ENCODE measurements around the gene ARID3A.
A peak's percentile ranks its signal among the peaks of the same experiment; 100 is the strongest.

ARID3A gene

GRCh38 chr19:1015782-1016646 lies 90.2 kb downstream of the ARID3A start:
- Histone ChIP-seq H3K4me1 (ENCODE audit: low read length) (peaks cover 45% of the 10 kb centered on the region), H3K27ac (ENCODE audit: low read length) (peak overlapping the region; percentile 60), H3F3A (ENCODE audit: insufficient read depth, low read length) (peaks cover 18% of the 10 kb centered on the region), H3K9ac (ENCODE audit: low read length) (peak overlapping the region; percentile 45), H3K4me2 (ENCODE audit: low read depth, low read length) (peak overlapping the region; percentile 73), H4K20me1 (ENCODE audit: insufficient read depth, low read length) (peaks cover 25% of the 10 kb centered on the region), H3K79me2 (ENCODE audit: low read length) (peaks cover 88% of the 10 kb centered on the region), H3K36me3 (replicated peaks; ENCODE audit: insufficient read depth, low read length) (peaks cover 12% of the 10 kb centered on the region; the same call in 1 of the 2 replicates), H3K27me3 (replicated peaks; ENCODE audit: insufficient read depth, low read length) (no peaks in the 10 kb centered on the region), H2AFZ (ENCODE audit: low read length) (no peak overlapping the region), H3K9me2 (replicated peaks; ENCODE audit: insufficient read depth, low read length) (no peaks in the 10 kb centered on the region), H3K4me3 (ENCODE audit: low read length) (peak overlapping the region; percentile 21), H3K9me3 (replicated peaks; ENCODE audit: insufficient read depth, low read length) (no peaks in the 10 kb centered on the region)
- peak; percentile 90 for DNase-seq
- TF ChIP-seq, protein P1, sequence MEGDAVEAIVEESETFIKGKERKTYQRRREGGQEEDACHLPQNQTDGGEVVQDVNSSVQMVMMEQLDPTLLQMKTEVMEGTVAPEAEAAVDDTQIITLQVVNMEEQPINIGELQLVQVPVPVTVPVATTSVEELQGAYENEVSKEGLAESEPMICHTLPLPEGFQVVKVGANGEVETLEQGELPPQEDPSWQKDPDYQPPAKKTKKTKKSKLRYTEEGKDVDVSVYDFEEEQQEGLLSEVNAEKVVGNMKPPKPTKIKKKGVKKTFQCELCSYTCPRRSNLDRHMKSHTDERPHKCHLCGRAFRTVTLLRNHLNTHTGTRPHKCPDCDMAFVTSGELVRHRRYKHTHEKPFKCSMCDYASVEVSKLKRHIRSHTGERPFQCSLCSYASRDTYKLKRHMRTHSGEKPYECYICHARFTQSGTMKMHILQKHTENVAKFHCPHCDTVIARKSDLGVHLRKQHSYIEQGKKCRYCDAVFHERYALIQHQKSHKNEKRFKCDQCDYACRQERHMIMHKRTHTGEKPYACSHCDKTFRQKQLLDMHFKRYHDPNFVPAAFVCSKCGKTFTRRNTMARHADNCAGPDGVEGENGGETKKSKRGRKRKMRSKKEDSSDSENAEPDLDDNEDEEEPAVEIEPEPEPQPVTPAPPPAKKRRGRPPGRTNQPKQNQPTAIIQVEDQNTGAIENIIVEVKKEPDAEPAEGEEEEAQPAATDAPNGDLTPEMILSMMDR (IDR thresholded peaks at IDR 0.05; ENCODE audit: low read length), result no peak
- no peak for TF ChIP-seq EZH2 (optimal IDR thresholded peaks at IDR 0.05; ENCODE audit: low read depth, low read length)
- no peak for TF ChIP-seq EZH2phosphoT487 (IDR thresholded peaks at IDR 0.05; ENCODE audit: low read length)

DNA sequence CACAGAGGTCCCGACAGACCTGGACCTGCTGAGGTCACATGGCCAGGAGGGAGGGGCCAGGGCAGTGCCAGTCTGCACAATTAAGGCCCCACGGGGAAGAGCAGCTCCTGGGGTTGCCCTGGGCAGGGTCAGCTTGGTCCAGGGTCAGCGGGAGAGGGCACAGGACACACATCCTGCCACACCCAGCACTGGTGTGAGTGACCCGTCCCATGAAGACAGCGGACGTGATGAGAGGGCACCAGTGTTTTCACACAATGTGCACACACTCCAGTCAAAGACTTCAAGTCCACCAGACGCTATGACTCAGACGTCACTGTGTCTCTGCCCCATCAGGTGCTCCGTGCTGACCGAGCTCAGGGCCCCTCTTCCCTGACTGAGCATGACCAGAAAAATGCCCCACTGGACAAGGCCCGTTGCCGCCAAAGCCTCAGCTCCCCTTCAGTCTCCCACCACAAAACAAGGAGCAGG lies 90.8 kb downstream of the ARID3A start:
- Histone ChIP-seq H3K27me3 (replicated peaks; ENCODE audit: insufficient read depth, low read length) (no peaks in the 10 kb centered on the region), H3K9me3 (replicated peaks; ENCODE audit: insufficient read depth, low read length) (no peaks in the 10 kb centered on the region), H4K20me1 (ENCODE audit: insufficient read depth, low read length) (peaks cover 25% of the 10 kb centered on the region), H3K9me2 (replicated peaks; ENCODE audit: insufficient read depth, low read length) (no peaks in the 10 kb centered on the region), H3K9ac (ENCODE audit: low read length) (peak overlapping the region; percentile 45), H3K4me3 (ENCODE audit: low read length) (peak overlapping the region; percentile 21), H2AFZ (ENCODE audit: low read length) (no peak overlapping the region), H3K27ac (ENCODE audit: low read length) (peak overlapping the region; percentile 60), H3K79me2 (ENCODE audit: low read length) (peaks cover 88% of the 10 kb centered on the region), H3K4me2 (ENCODE audit: low read depth, low read length) (peak overlapping the region; percentile 73), H3F3A (ENCODE audit: insufficient read depth, low read length) (peaks cover 20% of the 10 kb centered on the region), H3K4me1 (ENCODE audit: low read length) (peaks cover 45% of the 10 kb centered on the region), H3K36me3 (replicated peaks; ENCODE audit: insufficient read depth, low read length) (peaks cover 10% of the 10 kb centered on the region; the same call in 1 of the 2 replicates)
- TF ChIP-seq EZH2phosphoT487 (IDR thresholded peaks at IDR 0.05; ENCODE audit: low read length), result no peak
- no peak for TF ChIP-seq EZH2 (optimal IDR thresholded peaks at IDR 0.05; ENCODE audit: low read depth, low read length)
- TF ChIP-seq, protein P1 (IDR thresholded peaks at IDR 0.05; ENCODE audit: low read length), result no peak
- peak; percentile 50 for DNase-seq

DNA sequence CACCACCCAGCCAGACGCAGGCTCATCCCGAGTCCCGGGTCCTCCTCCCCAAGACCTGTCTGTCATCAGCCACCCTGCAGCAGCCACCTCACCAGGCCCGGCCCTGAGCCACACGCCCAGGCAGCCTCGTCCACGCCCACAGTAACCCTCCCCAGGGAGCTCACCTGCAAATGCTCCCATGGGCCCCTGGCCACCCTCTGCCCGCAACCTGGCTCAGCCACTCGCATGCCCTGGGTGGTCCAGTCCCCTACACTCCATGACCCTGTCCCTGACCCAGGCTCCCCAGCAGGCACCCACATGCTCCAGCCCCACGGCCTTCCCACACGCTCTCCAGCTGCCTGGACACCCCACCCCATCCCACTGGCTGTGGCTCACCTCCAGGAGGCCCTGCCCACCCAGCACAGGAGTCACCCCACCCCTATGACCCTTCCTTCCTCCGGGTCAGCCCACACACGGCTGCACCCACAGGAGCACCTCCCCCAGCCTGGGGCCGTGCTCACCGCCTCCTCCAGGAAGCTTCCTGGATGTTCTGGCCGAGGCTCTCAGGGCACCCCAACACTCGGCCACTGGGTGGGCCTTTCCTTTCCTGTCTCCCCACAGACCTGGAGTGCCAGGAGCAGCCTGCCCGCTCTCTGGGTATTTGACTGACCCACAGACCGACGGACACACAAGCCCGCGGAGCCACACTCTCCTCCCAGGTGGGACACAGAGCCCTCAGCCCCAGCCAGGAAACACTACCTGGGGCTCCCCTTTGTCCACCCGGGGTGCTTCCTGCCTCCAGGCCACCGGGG lies 91.5 kb downstream of the ARID3A start:
- Histone ChIP-seq H3K36me3 (replicated peaks; ENCODE audit: insufficient read depth, low read length) (peaks cover 4% of the 10 kb centered on the region; the same call in 1 of the 2 replicates), H3K79me2 (ENCODE audit: low read length) (peaks cover 83% of the 10 kb centered on the region), H3K4me2 (ENCODE audit: low read depth, low read length) (peak overlapping the region; percentile 73), H2AFZ (ENCODE audit: low read length) (no peak overlapping the region), H3K4me3 (ENCODE audit: low read length) (peak overlapping the region; percentile 21; the same call in 1 of the 2 replicates), H3K9me3 (replicated peaks; ENCODE audit: insufficient read depth, low read length) (no peaks in the 10 kb centered on the region), H3K27me3 (replicated peaks; ENCODE audit: insufficient read depth, low read length) (no peaks in the 10 kb centered on the region), H3K9me2 (replicated peaks; ENCODE audit: insufficient read depth, low read length) (no peaks in the 10 kb centered on the region), H3K9ac (ENCODE audit: low read length) (peak overlapping the region; percentile 45; the same call in 1 of the 2 replicates), H3K4me1 (ENCODE audit: low read length) (peaks cover 45% of the 10 kb centered on the region), H3K27ac (ENCODE audit: low read length) (peak overlapping the region; percentile 60), H4K20me1 (ENCODE audit: insufficient read depth, low read length) (peaks cover 25% of the 10 kb centered on the region), H3F3A (ENCODE audit: insufficient read depth, low read length) (peaks cover 25% of the 10 kb centered on the region)
- peak; percentile 70 for DNase-seq
- TF ChIP-seq, protein P1 (IDR thresholded peaks at IDR 0.05; ENCODE audit: low read length), result no peak
- TF ChIP-seq EZH2 (optimal IDR thresholded peaks at IDR 0.05; ENCODE audit: low read depth, low read length), result no peak
- no peak for TF ChIP-seq EZH2phosphoT487 (IDR thresholded peaks at IDR 0.05; ENCODE audit: low read length)

All from MM.1S (cell line).